Liver (tissue), 9 donors: ENCODE measurements around the gene PROB1. TPM values are rescaled to one million over a fixed set of nuclear protein-coding genes. Genes with fewer than 3 reads are reported as not detected.
A peak's percentile ranks its signal among the peaks of the same experiment; 100 is the strongest.

ENCODE experiments used
- DNase-seq: peaks from one replicate; pipeline ENCODE4 v3.0.0-alpha.2; 2017; ENCODE audit warnings: low spot score
- H3K27ac ChIP-seq, 2 donors: one replicate each; pipeline ENCODE4 v1.7.0; 2013; ENCODE audit warnings: inconsistent platforms in 2 of 2, low read length in 2 of 2, control low read depth in 1 of 2, low read depth in 1 of 2, mild to moderate bottlenecking in 1 of 2
- H3K27me3 ChIP-seq, 4 donors: one replicate each; pipeline versions ENCODE4 v1.6.1 to v1.7.0; 2013; ENCODE audit warnings: low read length in 3 of 4, inconsistent platforms in 1 of 4, mild to moderate bottlenecking in 1 of 4, moderate library complexity in 1 of 4; ENCODE audit not compliant: control insufficient read depth in 4 of 4, insufficient read depth in 4 of 4
- H3K36me3 ChIP-seq, 4 donors: one replicate each; pipeline versions ENCODE4 v1.6.1 to v1.7.0; 2013; ENCODE audit warnings: low read length in 3 of 4, mild to moderate bottlenecking in 3 of 4, low read depth in 1 of 4, moderate library complexity in 1 of 4; ENCODE audit not compliant: control insufficient read depth in 4 of 4, insufficient read depth in 3 of 4
- H3K4me1 ChIP-seq, 4 donors: one replicate each; pipeline versions ENCODE4 v1.6.1 to v1.7.0; 2013; ENCODE audit warnings: low read length in 3 of 4, mild to moderate bottlenecking in 3 of 4, moderate library complexity in 1 of 4; ENCODE audit not compliant: control insufficient read depth in 4 of 4, insufficient read depth in 4 of 4
- H3K4me3 ChIP-seq, 3 donors: one replicate each; pipeline versions ENCODE4 v1.6.1 to v1.7.0; 2013; ENCODE audit warnings: low read length in 3 of 3, control low read depth in 1 of 3, low read depth in 1 of 3, mild to moderate bottlenecking in 1 of 3
- H3K9ac ChIP-seq, 2 donors: one replicate each; pipeline ENCODE4 v1.7.0; 2013; ENCODE audit warnings: low read length in 2 of 2, mild to moderate bottlenecking in 2 of 2, moderate library complexity in 2 of 2, control low read depth in 1 of 2, low read depth in 1 of 2
- H3K9me3 ChIP-seq, 4 donors: one replicate each; pipeline versions ENCODE4 v1.6.1 to v1.7.0; 2013; ENCODE audit warnings: low read length in 3 of 4; ENCODE audit not compliant: control insufficient read depth in 4 of 4
- GABPA ChIP-seq, 2 donors: IDR thresholded peaks in 1 of 2; conservative IDR thresholded peaks in 1 of 2; 2 replicates each; pipeline ENCODE4 v1.6.1; 2016; ENCODE audit warnings: antibody characterized with exemption in 2 of 2, mild to moderate bottlenecking in 1 of 2, moderate library complexity in 1 of 2
- HNF4A ChIP-seq, 2 donors: conservative IDR thresholded peaks; 2 replicates each; pipeline ENCODE4 v1.6.1; 2016; ENCODE audit warnings: antibody characterized with exemption in 2 of 2, mild to moderate bottlenecking in 2 of 2
- HNF4G ChIP-seq: IDR thresholded peaks from 2 replicates; pipeline ENCODE4 v1.6.1; 2016; ENCODE audit warnings: antibody characterized with exemption
- RAD21 ChIP-seq, 2 donors: IDR thresholded peaks; 2 replicates each; pipeline ENCODE4 v1.6.1; 2016; ENCODE audit warnings: antibody characterized with exemption in 2 of 2, mild to moderate bottlenecking in 2 of 2
- SP1 ChIP-seq: IDR thresholded peaks from 2 replicates; pipeline ENCODE4 v1.6.1; 2018; ENCODE audit warnings: antibody characterized with exemption, mild to moderate bottlenecking
- WGBS: extraction: QIAGEN DNeasy Blood & Tissue Kit; methylation state at CpG from one replicate; pipeline ENCODE4 v1.1.7; 2013; 5-methylcytosine and 5-hydroxymethylcytosine counted together
- polyA plus RNA-seq, 2 donors: library from polyadenylated mRNA; stranded (reverse) in 1 of 2; unstranded in 1 of 2; fragments of 200-250 nt in 1 of 2; fragments of >200 nt in 1 of 2; fragmentation: Nextera tagmentation in 1 of 2; extraction: Ambion mirVana in 1 of 2; gene quantifications; one replicate each; pipeline versions ENCODE4 v1.2.1 to v1.2.3, GENCODE V29; 2013 to 2015
- total RNA-seq, 2 donors: library from RNA; depleted of rRNA; stranded (reverse); fragments of >200 nt; gene quantifications; one replicate each; pipeline ENCODE4 v1.2.3, GENCODE V29; 2014
- TF ChIP-seq, protein P1 (sequence below): fragments of 150-350 bp; IDR thresholded peaks from 2 replicates; pipeline ENCODE4 v1.5.1; 2017; ENCODE audit warnings: improper control_type of control experiment, low read depth, low read length; ENCODE audit not compliant: missing input control
- TF ChIP-seq, protein P2 (sequence below): IDR thresholded peaks from 2 replicates; pipeline ENCODE4 v1.6.1; 2016; ENCODE audit warnings: antibody characterized with exemption
- donor health status: healthy.
- donor health status: healthy.
- donor health status: healthy.
- donor health status: healthy.
- donor health status: healthy.

The PROB1 gene
- total and polyA plus RNA-seq, 4 donors, result 0.04 to 0.67 (median 0.34) TPM

DNA sequence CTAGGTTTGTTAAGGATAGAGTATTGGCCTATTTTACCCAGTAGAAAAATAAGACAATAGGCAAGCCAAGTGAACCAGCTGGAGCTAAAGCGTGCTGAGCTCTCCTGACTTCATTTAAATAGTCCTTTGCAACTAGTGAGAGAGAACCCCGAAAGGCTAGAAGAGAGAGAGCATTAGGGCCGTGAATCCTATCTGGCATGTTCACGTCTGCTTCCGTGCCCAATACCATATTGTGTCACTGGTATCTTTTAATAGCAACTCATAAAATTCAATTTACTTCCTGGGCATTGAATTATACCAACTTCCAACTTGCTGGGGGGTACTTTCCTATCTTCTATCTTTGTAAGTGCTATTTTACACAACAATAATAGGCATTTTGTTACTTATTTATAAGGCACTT, 30.6 kb upstream of the PROB1 start:
- Histone ChIP-seq H3K4me1 (no peaks in the 10 kb centered on the region), H3K9ac (no peak overlapping the region), H3K9me3 (no peaks in the 10 kb centered on the region), H3K27ac (no peak overlapping the region), H3K27me3 (no peaks in the 10 kb centered on the region), H3K4me3 (no peak overlapping the region), H3K36me3 (no peaks in the 10 kb centered on the region)
- no peak for TF ChIP-seq HNF4G
- DNase-seq, result no peak
- WGBS, result 89% methylated on average over 5 of the region's 5 CpGs

DNA sequence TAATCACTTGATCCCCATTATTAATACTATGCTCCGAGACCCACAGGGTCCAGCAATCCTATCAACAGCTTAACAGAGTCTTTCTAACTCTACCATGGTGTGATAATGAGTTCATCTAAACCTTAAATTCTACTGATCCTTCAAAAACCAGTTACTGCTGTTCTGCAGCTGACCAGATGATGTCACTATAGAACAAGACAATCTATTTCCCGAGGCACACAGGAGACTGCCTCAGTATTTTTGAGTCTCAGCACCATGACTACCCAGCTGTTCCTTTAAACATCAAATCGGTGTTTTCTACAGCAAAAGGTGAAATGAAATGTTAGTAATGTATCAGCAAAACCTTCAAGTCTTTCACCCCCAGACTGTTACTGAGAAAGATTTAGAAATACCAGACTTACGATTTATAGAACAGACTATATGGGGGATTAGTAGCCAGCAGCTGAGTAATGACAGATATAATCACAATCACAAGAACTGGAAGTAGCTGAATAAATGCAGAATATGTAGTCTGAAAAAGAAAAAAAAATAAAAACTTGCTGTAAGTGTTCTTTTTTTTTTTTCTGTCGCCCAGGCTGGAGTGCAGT, 27.5 kb upstream of the PROB1 start:
- no peaks in the 10 kb centered on the region for H3K27me3 ChIP-seq
- TF ChIP-seq RAD21 (IDR thresholded peaks at IDR 0.05) (peak; percentile 96 to 99), GABPA (IDR thresholded peaks at IDR 0.05 in 1 of 2, conservative IDR thresholded peaks at IDR 0.05 in 1 of 2) (no peak)
- TF ChIP-seq, protein P1, sequence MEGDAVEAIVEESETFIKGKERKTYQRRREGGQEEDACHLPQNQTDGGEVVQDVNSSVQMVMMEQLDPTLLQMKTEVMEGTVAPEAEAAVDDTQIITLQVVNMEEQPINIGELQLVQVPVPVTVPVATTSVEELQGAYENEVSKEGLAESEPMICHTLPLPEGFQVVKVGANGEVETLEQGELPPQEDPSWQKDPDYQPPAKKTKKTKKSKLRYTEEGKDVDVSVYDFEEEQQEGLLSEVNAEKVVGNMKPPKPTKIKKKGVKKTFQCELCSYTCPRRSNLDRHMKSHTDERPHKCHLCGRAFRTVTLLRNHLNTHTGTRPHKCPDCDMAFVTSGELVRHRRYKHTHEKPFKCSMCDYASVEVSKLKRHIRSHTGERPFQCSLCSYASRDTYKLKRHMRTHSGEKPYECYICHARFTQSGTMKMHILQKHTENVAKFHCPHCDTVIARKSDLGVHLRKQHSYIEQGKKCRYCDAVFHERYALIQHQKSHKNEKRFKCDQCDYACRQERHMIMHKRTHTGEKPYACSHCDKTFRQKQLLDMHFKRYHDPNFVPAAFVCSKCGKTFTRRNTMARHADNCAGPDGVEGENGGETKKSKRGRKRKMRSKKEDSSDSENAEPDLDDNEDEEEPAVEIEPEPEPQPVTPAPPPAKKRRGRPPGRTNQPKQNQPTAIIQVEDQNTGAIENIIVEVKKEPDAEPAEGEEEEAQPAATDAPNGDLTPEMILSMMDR, result peak; percentile 92
- WGBS, result 40% methylated on average over 5 of the region's 5 CpGs

DNA sequence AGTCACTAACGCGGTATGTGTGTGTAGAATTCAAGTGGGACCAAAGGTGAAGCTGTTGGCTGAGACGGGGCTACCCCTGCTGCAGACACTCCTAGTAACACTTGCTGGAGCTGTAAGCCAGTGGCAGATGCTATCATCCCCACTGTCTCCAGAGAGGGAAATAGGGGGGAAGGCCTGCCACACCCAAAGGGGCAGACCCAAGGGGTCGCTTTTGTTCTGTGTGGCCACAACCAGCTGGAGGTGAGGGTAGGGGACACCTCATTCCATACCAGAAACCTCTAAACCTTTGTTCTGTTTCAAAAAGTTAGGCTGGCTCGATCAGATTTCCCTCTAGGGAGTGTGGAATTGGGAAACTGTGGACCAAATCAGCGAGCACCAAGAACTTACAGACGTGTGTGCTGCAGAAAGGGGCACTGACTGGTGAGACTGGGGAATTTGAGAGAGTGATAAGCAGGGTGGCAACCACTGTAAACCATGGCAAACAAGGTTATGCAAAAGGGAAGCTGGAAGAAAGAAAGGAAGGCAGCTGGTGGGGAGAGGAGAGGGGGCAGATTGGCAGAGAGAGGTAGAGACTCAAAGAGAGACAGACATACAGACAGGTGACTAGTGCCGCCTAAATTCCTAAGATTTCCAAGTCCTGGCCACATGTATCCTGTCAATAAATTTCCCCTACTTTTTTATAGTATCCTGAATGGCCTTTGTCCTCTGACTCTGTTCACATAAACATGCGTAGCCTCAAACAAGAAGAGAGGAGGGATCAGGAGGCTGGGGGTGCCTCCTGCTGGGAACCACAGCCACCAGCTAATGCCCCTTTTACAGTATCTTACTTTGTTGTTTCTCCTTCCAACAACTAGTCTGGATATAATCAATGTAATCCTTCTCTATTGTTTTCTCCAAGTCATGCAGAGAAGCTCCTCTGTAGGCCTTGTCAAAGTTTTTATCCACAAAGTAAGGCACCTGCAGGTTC, 24.6 kb upstream of the PROB1 start:
- DNase-seq, result no peak
- Histone ChIP-seq H3K4me3 (no peak overlapping the region), H3K9ac (no peak overlapping the region), H3K4me1 (peaks cover 0 to 3% (median 0%) of the 10 kb centered on the region in 4 donors), H3K36me3 (no peaks in the 10 kb centered on the region), H3K27ac (no peak overlapping the region), H3K9me3 (no peaks in the 10 kb centered on the region), H3K27me3 (no peaks in the 10 kb centered on the region)
- 72% methylated on average over 9 of the region's 9 CpGs for WGBS
- TF ChIP-seq RAD21 (IDR thresholded peaks at IDR 0.05), result no peak

More for the DNA sequence above, 27.5 kb upstream of the PROB1 start:
- Histone ChIP-seq H3K4me3 (no peak overlapping the region), H3K36me3 (no peaks in the 10 kb centered on the region), H3K27ac (no peak overlapping the region), H3K9ac (no peak overlapping the region), H3K4me1 (no peaks in the 10 kb centered on the region), H3K9me3 (no peaks in the 10 kb centered on the region)
- peak; percentile 42 for DNase-seq

DNA sequence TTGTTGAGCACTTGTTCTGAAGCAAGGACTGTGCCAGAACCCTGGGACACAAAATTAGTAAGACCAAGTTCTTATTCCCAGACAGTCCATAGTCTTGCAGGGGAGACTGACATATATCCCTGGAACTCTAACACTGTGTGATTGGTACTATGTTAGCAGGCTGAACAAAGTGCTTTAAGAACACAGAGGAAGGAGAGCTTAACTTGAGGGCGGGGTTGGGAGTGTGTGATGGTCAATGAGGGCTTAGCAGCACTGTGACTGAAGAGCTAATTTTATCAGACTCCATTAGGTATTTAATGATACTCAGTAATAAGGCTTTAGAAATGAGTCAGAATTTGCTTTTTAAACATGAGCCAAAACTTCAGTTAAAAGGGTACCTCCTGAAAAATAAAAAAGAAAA, 23.9 kb upstream of the PROB1 start:
- H3K4me1 ChIP-seq, result peaks cover 0 to 3% (median 0%) of the 10 kb centered on the region in 4 donors
- no peak overlapping the region for H3K27ac ChIP-seq
- no peak overlapping the region for H3K9ac ChIP-seq
- no peak for DNase-seq
- H3K9me3 ChIP-seq, result no peaks in the 10 kb centered on the region
- WGBS, result 88% methylated on average over 1 of the region's 1 CpG
- H3K4me3 ChIP-seq, result no peak overlapping the region
- H3K27me3 ChIP-seq, result no peaks in the 10 kb centered on the region
- H3K36me3 ChIP-seq, result no peaks in the 10 kb centered on the region
- TF ChIP-seq, protein P2, sequence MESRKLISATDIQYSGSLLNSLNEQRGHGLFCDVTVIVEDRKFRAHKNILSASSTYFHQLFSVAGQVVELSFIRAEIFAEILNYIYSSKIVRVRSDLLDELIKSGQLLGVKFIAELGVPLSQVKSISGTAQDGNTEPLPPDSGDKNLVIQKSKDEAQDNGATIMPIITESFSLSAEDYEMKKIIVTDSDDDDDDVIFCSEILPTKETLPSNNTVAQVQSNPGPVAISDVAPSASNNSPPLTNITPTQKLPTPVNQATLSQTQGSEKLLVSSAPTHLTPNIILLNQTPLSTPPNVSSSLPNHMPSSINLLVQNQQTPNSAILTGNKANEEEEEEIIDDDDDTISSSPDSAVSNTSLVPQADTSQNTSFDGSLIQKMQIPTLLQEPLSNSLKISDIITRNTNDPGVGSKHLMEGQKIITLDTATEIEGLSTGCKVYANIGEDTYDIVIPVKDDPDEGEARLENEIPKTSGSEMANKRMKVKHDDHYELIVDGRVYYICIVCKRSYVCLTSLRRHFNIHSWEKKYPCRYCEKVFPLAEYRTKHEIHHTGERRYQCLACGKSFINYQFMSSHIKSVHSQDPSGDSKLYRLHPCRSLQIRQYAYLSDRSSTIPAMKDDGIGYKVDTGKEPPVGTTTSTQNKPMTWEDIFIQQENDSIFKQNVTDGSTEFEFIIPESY, result no peak
- TF ChIP-seq SP1, result no peak
- TF ChIP-seq HNF4A (conservative IDR thresholded peaks at IDR 0.05), result no peak
